ENCODE data around the gene NNAT. TPM values are rescaled to one million over a fixed set of nuclear protein-coding genes. Genes with fewer than 3 reads are reported as not detected.

Gene NNAT
- total RNA-seq, 1 donor from 2014 or later = 8.3 TPM

DNA sequence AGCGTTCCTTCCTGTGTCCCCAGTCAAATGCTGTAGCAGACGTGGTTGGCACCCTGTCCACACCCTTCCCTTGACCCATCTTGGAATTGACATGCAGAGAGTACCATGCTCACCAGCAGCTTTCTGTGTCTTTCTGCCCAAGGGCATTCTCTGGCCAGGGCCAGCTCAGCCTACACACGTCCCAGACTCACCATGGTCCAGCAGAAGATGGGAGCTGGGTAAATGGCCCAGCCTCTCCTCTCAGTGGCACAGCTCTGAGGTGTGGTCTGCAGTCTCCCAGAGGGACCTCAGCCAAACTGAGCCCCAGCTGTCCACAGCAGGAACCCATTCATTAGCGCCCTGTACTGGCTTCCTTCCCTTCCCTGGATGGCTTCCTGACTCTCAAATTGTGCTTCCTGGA, 37.7 kb downstream of the NNAT start:
- Histone ChIP-seq H3K36me3 (no peaks in the 10 kb centered on the region), H3K4me1 (no peaks in the 10 kb centered on the region), H3K4me3 (no peak overlapping the region), H3K27me3 (no peaks in the 10 kb centered on the region), H3K9me3 (no peaks in the 10 kb centered on the region), H3K27ac (no peak overlapping the region)
- intact Hi-C loops (cut with DNase I) = no loop called here
- no peak for TF ChIP-seq POLR2A (IDR thresholded peaks at IDR 0.05)
- TF ChIP-seq, protein P1, sequence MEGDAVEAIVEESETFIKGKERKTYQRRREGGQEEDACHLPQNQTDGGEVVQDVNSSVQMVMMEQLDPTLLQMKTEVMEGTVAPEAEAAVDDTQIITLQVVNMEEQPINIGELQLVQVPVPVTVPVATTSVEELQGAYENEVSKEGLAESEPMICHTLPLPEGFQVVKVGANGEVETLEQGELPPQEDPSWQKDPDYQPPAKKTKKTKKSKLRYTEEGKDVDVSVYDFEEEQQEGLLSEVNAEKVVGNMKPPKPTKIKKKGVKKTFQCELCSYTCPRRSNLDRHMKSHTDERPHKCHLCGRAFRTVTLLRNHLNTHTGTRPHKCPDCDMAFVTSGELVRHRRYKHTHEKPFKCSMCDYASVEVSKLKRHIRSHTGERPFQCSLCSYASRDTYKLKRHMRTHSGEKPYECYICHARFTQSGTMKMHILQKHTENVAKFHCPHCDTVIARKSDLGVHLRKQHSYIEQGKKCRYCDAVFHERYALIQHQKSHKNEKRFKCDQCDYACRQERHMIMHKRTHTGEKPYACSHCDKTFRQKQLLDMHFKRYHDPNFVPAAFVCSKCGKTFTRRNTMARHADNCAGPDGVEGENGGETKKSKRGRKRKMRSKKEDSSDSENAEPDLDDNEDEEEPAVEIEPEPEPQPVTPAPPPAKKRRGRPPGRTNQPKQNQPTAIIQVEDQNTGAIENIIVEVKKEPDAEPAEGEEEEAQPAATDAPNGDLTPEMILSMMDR (IDR thresholded peaks at IDR 0.05) = no peak
- TF ChIP-seq POLR2AphosphoS5 (IDR thresholded peaks at IDR 0.05; ENCODE audit: insufficient read depth in 1 of 2, low read depth in 1 of 2) = no peak
- no peak for DNase-seq (ENCODE audit: extremely low spot score in 2 of 2)

DNA sequence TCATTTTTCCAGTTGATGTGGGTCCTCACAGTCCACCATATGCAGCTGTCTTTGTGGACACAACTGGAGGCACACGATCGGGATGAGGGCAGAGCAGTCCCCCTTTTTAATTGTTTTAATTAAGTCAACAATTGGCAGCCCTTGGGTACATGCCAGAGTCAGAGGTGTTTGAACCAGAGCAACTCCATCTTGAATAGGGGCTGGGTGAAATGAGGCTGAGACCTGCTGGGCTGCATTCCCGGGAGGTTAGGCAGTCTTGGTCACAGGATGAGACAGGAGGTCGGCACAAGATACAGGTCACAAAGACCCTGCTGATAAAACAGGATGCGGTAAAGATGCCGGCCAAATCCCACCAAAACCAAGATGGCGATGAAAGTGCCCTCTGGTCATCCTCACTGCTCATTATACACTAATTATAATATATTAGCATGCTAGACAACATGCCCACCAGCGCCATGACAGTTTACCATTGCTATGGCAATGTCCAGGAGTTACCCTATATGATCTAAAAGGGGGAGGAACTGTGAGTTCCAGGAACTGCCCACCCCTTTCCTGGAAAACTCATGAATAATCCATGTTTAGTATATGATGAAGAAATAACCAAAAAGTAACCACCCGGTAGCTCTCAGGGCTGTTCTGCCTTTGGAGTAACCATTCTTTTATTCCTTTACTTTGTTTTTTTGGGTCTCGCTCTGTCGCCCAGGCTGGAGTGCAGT, 38.4 kb downstream of the NNAT start:
- Histone ChIP-seq H3K4me1 (peaks cover 4% of the 10 kb centered on the region), H3K36me3 (no peaks in the 10 kb centered on the region), H3K27me3 (no peaks in the 10 kb centered on the region), H3K4me3 (no peak overlapping the region), H3K9me3 (no peaks in the 10 kb centered on the region), H3K27ac (no peak overlapping the region)
- DNase-seq (ENCODE audit: extremely low spot score in 2 of 2) = no peak
- TF ChIP-seq, protein P1 (IDR thresholded peaks at IDR 0.05) = no peak
- no peak for TF ChIP-seq POLR2A (IDR thresholded peaks at IDR 0.05)
- no peak for TF ChIP-seq POLR2AphosphoS5 (IDR thresholded peaks at IDR 0.05; ENCODE audit: insufficient read depth in 1 of 2, low read depth in 1 of 2)
- intact Hi-C loops (cut with DNase I) = loop anchor here (10.0 kb wide), 2 partner anchors 435 to 665 kb away; no protein-coding TSS in a partner anchor

DNA sequence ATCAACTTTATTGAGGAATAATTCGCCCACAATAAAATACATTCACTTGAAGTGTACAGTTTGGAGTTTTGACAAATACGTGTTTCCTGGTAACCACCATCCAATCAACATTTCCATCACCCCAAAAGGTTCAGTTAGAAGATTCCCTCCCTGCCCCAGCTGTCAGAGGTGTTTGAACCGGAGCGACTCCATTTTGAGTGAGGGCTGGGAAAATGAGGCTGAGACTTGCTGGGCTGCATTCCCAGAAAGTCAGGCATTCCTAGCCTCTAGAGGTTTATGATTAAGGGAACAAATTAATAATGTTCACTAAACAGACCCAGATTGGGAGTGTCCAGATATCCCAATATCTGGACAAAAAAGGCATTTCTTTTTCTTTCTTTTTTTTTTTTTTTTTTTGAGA, 39.6 kb downstream of the NNAT start:
- intact Hi-C loops (cut with DNase I) = loop anchor here (10.0 kb wide), 2 partner anchors 434 to 664 kb away; no protein-coding TSS in a partner anchor
- no peak overlapping the region for H3K4me3 ChIP-seq
- no peak for DNase-seq (ENCODE audit: extremely low spot score in 2 of 2)
- peaks cover 4% of the 10 kb centered on the region for H3K4me1 ChIP-seq
- H3K36me3 ChIP-seq = no peaks in the 10 kb centered on the region
- TF ChIP-seq, protein P1 (IDR thresholded peaks at IDR 0.05) = no peak
- TF ChIP-seq POLR2A (IDR thresholded peaks at IDR 0.05) (no peak), POLR2AphosphoS5 (IDR thresholded peaks at IDR 0.05; ENCODE audit: insufficient read depth in 1 of 2, low read depth in 1 of 2) (no peak)
- H3K27ac ChIP-seq = no peak overlapping the region
- no peaks in the 10 kb centered on the region for H3K9me3 ChIP-seq
- H3K27me3 ChIP-seq = no peaks in the 10 kb centered on the region

DNA sequence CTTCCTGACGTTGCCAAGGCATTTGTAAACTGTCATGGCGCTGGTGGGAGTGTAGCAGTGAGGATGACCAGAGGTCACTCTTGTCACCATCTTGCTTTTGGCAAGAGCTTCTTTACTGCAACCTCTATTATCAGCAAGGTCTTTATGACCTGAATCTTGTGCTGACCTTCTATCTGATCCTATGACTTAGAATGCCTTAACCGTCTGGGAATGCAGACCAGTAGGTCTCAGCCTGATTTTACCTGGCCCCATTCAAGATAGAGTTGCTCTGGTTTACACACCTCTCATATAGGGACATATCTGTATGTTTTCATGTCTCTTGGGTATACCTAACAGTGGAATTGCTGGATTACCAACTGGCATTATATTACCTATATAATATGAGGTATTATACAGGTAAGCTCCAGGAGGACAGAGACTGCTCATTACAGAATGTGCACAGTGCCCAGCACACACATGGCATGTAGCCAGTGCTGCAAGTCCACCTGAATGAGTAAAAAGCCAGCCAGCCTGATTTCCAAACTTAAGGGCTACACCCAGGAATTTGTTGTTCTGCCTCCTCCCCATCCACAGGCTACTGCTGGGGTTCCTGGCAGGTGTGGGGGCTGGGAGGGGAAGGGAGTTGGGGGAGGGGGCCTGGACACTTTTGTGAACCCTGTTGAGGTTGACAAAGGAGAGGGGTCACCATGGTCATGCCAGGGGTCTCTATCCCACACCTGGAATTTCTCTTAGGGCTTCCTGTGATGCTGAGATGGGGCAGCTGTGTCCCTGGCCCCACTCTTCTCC, 41.8 kb downstream of the NNAT start:
- intact Hi-C loops (cut with DNase I) = loop anchor here (10.0 kb wide), 2 partner anchors 432 to 662 kb away; no protein-coding TSS in a partner anchor
- Histone ChIP-seq H3K36me3 (no peaks in the 10 kb centered on the region), H3K4me1 (peaks cover 4% of the 10 kb centered on the region), H3K9me3 (no peaks in the 10 kb centered on the region), H3K27me3 (no peaks in the 10 kb centered on the region), H3K4me3 (no peak overlapping the region), H3K27ac (no peak overlapping the region)
- TF ChIP-seq, protein P1 (IDR thresholded peaks at IDR 0.05) = no peak
- peak; percentile 37 to 87 for DNase-seq (ENCODE audit: extremely low spot score in 2 of 2)

DNA sequence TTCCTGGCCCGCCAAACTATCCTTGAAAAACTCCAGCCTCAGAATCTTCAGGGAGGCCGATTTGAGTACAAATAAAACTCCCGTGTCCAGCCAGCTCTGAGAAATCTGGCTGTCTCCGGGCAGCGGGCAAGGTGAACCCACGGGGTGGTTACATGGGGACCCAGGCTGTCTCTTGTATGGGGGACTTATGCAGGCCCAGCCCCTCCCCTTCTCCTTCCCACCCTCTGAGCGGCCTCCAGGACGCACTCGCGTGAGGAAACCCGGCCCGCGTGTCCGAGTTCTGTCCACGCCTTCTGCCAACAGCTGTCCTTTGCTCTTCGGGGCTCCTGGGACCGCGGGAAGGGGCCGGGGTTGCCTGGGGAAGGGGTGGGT, 43.0 kb downstream of the NNAT start:
- TF ChIP-seq POLR2AphosphoS5 (IDR thresholded peaks at IDR 0.05; ENCODE audit: insufficient read depth in 1 of 2, low read depth in 1 of 2) = no peak
- no peak for TF ChIP-seq POLR2A (IDR thresholded peaks at IDR 0.05)
- TF ChIP-seq, protein P1 (IDR thresholded peaks at IDR 0.05) = no peak
- no peaks in the 10 kb centered on the region for H3K36me3 ChIP-seq

More for the DNA sequence above, 43.0 kb downstream of the NNAT start:
- no peaks in the 10 kb centered on the region for H3K27me3 ChIP-seq
- peaks cover 4% of the 10 kb centered on the region for H3K4me1 ChIP-seq
- H3K27ac ChIP-seq = no peak overlapping the region
- intact Hi-C loops (cut with DNase I) = loop anchor here (10.0 kb wide), 2 partner anchors 431 to 661 kb away; no protein-coding TSS in a partner anchor
- H3K4me3 ChIP-seq = no peak overlapping the region
- DNase-seq (ENCODE audit: extremely low spot score in 2 of 2) = peak in 1 of 2 donors; percentile 60
- no peaks in the 10 kb centered on the region for H3K9me3 ChIP-seq
